GM18861 (cell line): Measurements from ENCODE around the gene ENOX2.
A peak's percentile ranks its signal among the peaks of the same experiment; 100 is the strongest.
"Not testable (repeated sequence)": the region's sequence is repeated elsewhere in the genome, so short reads cannot be mapped to it uniquely, and the experiment has no call there.

ENCODE experiments used
- ATAC-seq: cut with Tn5 transposase; IDR thresholded peaks from one replicate; pipeline ENCODE4 v1.9.1; 2021; ENCODE audit not compliant: unreplicated experiment

ENOX2 gene, protein sequence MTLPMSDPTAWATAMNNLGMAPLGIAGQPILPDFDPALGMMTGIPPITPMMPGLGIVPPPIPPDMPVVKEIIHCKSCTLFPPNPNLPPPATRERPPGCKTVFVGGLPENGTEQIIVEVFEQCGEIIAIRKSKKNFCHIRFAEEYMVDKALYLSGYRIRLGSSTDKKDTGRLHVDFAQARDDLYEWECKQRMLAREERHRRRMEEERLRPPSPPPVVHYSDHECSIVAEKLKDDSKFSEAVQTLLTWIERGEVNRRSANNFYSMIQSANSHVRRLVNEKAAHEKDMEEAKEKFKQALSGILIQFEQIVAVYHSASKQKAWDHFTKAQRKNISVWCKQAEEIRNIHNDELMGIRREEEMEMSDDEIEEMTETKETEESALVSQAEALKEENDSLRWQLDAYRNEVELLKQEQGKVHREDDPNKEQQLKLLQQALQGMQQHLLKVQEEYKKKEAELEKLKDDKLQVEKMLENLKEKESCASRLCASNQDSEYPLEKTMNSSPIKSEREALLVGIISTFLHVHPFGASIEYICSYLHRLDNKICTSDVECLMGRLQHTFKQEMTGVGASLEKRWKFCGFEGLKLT

DNA sequence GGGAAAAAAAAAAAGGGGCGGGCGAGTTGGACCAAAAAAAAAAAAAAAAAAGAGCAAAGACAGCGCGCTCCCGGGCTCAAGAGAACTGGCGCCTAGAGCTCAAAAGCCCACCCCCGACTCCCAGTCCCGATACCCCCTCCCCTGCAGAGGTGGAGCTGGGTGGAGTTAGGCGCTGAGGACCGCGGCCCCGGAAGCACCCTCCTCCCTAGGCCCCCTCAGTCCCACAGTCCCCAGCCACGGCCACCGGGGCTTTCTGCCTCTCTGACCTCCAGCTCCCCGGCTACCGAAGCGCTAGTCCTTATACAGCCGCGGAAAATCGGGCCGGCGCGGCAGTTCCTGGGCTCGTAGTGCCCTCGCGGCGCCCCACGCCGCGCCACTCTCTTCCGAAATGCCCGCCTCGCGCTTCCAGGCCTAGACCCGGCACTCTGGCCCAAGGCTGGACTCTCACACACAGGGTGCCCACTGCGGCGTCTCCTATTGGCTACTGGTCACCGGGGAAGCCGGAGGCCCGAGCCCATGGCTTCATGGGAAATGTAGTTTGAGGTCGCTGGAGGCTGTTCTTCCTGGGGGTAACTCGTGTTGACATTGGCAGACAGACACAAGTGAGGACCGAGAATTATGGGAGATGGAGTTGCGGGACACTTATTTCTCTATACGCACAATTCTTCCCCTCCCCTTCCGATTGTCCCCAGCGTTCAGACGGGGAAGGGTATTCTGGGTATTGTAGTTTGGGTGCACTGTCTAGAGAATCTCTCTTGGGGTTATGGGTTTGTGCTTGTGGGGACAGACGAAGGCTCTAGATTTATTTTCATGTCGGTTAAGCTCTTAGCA is at the start of gene ENOX2:
TSS of gene ENOX2 (minus strand) at position 427 of the 831 bp plus-strand sequence. CDS start 199,993 bp downstream, outside the sequence.
- ATAC-seq = peak; percentile 97

DNA sequence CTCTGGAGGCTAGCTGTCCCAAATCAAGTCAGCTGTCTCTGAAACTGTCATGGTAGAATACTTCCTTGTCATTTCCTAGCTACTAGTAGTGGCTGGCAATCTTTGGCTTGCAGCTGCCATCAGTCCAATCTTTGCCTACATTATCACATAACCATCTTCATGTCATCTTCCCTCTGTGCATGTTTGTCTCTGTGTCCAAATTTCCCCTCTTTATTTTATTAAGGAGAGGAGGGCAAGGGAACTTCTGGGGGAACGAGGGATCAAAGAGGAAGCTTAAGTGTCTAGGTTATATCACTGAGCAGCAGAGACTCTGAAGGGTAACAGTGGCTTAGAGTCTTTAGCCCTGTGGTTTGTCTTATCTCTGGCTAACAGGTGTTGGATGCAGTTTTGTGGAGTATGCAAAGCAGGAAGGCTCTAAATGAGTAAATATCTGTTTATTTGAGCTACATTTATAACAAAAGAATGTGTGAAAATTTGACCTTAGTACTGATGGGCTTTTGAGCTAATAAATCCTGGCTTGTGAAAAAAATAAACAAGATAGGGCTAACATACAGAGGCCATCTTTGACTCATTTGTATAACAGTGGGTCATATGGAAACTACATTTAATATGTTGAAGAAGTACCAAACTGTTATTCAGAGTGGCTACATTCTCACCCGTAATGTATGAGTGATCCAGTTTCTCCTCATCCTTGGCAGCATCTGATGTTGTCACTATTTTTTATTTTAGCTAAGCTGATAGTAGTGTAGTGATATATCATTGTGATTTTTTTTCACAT is 49.4 kb upstream of the ENOX2 start:
- ATAC-seq = peak; percentile 87

DNA sequence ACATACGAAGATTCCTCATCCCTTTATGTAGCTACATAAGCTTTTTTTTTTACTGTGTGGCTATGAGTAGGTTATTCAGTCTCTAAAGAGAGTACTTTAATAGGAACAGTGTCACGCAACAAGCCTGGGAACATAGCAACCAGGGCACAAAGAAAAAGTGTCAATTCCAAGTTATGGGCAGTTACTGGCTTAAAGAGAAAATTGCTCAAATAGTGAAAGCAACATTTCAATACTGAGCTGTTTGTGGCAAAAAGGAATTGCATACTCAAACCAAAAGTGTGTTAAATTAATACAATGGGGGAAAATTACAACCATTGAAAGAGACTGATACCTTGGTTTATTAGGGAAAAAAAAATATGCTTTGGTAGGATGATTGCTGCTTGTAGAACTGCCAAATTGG is 41.2 kb upstream of the ENOX2 start:
- ATAC-seq = no peak

DNA sequence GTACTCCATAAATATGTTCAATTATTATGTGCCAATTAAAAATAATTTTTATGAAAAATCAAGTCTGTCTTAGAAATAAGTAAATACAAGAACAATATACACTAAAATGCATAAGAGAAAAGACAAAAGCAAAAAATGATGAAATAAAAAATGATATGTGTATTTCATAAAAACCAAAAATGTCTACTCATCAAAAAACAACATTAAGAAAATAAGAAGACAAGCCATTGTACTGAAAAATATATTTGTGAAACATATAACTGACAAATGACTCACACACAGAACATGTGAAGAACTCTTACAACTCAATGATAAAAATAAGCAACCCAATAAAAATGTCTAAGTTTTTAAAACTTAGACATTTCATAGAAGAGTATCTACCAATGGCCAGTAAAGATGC is 34.1 kb upstream of the ENOX2 start:
- ATAC-seq = no peak

DNA sequence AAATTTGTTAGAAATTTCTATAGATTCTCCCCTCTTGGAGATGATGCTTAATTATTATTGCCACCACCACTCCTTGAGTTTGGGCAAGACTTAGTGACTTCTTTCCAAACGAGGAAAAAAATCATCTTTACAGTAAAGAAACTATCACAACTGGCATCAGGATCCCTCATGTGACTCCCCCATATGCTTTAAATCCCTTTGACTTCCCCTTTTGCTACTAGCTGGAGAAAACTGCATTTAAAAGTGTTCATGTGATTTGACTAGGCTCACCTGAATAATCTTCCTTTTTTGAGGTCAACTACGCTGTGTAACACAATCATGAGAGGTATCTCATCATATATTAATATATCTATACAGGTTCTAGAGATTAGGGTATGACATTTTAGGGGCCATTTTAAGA is 30.3 kb upstream of the ENOX2 start:
- ATAC-seq = no peak

DNA sequence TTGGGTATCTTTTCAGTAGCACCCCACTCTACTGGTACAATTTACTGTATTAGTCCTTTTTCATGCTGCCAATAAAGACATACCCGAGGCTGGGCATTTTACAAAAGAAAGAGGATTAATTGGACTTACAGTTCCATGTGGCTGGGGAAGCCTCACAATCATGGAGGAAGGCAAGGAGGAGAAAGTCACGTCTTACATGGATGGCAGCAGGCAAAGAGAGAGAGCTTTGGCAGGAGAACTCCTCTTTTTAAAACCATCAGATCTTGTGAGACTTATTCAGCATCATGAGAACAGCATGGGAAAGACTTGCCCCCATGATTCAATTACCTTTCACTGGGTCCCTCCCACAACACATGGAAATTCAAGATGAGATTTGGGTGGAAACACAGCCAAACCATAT is 17.4 kb upstream of the ENOX2 start:
- ATAC-seq = not testable (repeated sequence)

DNA sequence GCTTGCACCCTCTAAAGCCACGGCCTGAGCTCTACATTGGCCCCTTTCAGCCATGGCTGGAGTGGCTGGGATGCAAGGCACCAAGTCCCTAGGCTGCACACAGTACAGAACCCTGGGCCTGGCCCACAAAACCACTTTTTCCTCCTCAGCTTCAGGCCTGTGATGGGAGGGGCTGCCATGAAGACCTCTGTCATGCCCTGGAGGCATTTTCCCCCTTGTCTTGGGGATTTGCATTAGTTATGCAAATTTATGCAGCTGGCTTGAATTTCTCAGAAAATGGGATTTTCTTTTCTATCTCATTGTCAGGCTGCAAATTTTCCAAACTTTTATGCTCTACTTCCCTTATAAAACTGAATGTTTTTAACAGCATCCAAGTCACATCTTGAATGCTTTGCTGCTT is 16.7 kb upstream of the ENOX2 start:
- not testable (repeated sequence) for ATAC-seq

DNA sequence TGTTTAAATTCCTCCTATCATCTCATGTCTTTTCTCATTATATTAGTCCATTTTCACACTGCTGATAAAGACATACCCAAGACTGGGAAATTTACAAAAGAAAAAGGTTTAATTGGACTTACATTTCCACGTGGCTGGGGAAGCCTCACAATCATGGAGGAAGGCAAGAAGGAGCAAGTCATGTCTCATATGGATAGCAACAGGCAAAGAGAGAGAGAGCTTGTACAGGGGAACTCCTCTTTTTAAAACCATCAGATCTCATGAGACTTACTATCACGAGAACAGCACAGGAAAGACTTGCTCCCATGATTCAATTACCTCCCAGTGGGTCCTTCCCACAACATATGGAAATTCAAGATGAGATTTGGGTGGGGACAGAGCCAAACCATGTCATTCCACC is 15.5 kb upstream of the ENOX2 start:
- ATAC-seq = not testable (repeated sequence)

DNA sequence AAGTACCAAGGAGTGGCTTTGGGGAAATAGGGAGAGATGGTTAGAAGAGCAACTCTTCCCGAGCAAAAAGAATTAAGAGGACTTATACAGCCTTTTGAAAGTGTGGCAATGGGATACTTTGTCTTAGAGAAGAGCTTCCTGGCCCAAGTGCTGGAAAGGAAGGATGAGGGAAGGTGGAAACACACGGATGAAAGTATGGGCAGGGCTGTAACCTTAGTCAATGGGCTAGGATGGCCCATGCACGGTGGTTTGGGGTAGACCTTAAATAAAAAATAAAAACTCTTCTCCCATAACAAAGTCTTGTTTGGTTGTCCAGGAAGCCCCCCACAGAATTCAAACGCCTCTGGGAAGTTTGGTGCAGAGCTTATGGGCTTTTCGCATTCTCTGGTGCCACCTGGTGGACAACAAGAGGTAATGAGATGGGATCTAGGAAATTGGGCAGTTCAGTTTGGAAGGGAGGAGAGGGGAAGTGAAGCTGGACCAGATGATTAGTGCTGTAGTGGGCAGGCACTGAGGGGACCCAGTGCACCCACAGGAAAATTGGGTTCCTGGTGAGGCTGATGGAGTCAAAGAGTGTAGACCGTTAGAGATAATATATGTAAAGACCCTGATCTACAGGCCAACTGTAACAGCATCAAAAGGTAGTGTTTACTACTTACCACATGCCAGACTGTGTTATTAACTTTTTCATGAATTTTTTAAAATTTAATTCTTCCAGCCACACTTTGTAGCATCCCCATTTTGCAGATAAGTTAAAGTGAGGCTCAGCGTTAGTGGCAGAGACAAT is 13.8 kb upstream of the ENOX2 start:
- ATAC-seq = no peak

DNA sequence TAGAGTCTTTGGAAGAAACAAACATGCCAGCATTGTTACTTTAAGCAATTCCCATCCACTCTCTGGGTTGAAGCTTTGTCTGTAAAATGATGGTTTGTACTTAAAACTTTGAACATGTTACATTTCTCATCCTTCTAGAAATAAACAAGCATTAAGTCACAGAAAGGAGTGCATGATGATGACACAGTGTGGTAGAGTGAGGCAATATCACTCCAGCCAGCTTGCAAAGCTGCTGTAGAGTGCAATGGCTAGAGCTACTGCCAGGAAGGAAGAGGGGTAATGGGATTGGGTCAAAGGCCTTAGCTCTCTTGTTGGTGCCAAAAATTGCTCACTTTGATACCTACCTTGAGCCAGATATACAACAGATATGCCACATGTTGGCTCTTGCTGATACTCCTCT is 12.3 kb upstream of the ENOX2 start:
- ATAC-seq = no peak

DNA sequence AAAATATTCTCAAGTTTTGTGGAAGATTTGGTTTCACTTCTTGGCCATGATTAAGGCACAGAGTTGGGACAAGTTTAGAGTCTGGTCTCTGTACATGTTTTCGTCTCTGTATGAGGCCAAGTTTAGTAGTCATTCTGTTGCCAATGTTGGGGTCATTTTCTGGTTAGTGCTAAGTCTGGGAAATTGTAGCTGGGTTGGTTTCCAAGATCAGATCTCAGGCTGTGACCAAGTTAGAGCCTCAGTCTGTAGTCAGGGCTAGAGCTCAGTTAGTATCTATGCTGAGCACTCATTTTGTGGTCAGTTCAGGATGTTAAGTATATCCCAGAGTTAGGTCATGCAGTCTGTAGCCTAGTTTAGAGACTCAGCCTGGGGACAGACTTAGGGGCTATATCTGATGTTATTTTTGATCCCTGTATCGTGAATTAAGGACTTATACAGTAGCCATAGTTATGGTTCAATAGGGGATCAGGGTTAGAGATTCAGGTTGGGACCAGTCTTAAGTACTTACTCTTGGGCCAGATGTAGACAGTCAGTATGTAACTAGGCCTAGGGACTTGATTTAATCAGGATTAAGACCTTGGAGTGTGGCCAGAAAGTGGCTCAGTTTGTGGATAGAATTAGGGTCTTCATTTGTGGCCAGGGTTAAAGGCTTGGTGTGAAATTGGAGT is 6.6 kb upstream of the ENOX2 start:
- no peak for ATAC-seq

DNA sequence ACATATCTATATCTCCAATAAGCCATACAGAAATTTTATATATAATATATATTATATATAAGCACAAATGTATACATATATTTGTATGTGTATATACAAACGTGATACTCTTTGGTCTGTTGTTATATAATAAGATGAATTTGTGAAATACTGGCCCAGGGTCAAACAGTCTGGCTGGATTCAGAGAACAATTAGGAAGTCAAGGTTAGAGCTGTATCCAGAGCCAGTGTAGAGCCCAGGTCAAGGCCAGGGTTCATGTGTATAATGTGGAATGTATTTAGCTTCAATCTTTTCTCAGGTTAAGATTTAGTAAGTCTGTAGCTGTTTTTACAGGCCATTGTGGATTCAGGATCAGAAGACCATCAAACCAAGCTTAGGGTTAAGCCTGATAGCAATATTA is 3.8 kb upstream of the ENOX2 start:
- ATAC-seq = no peak

DNA sequence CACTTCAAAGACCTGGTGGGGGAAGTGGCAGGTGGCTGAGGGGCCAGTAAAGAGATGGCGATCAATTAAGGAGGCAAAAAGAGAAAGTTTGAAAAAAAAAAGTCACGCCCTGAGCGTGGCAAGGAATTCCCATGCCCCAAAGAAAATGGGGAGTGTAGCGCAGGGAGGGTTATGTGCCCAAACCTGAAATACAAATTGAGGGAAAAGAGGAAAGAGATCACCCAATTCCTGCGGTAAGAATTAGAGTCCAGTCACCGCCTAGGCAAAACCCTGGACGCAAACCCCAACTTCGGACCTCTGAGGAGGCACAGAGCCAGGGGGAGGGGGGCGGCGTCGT is 595 bp downstream of the ENOX2 start:
- no peak for ATAC-seq

DNA sequence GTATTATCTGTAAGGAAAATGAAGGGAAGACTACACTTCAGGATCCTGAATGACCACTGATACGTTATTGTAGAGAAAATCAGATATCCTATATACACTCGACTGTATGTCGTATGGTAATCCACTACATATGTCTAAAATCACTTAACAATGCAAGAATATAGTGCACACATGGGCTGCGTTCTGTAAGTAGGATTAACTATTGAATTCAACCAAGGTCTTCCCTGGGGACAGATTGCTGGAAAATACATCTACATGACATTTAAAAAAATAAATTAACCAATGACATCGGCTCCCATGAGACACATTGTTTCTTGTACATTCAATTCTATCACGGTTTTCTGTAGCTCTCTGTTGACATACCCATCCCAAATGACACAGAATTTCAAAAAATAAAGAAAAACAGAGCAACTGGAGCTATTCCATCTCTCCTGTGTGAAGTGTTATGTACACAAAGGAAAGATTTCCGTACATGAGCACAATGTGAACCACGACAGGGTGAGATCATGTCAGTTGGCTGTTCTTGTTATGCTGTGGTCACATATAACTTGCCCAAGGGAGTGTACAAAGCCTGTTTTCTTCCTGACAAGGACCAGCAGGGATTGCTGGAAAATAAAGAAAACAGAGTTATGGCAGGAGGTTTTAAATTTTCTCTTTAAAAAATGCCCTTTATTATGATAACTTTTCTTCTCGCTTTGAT is 6.1 kb downstream of the ENOX2 start:
- ATAC-seq = no peak

DNA sequence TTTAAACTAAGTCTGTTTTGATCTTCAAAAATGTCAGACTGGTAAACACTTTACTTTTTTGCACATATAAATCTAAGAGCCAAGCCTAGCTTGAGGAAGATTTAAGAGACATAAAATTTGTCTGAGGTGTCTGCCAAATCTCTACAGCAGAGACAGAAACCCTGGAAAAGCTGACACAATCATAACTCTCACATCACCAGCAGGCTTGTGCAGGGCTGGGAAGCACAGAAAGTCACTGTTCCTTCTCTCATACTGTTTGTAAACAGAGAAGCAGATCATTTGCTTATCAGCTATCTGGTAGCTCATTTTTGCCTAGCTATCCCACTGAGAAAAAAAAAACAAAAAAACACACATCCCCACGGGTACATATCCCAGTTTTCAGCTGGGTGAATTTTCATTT is 7.0 kb downstream of the ENOX2 start:
- ATAC-seq = no peak

DNA sequence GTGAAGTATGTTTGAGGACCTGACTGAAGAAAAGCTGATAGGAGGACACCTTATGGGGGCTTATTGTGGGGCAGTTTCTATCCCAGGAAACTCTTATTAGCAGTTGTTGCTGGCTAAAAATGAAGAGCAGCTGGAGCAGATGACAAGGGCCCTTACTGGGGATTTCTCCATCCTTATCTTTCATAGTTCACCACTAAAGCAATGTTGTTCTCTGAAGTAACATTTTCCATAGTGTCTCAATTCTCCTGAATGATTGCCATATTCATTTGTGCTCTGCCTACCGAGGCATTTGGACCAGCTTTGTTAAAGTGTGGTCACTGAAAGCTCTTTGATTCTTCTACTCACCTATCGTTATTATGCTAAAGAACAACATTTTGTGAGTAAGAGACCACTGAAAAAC is 7.7 kb downstream of the ENOX2 start:
- ATAC-seq = no peak

DNA sequence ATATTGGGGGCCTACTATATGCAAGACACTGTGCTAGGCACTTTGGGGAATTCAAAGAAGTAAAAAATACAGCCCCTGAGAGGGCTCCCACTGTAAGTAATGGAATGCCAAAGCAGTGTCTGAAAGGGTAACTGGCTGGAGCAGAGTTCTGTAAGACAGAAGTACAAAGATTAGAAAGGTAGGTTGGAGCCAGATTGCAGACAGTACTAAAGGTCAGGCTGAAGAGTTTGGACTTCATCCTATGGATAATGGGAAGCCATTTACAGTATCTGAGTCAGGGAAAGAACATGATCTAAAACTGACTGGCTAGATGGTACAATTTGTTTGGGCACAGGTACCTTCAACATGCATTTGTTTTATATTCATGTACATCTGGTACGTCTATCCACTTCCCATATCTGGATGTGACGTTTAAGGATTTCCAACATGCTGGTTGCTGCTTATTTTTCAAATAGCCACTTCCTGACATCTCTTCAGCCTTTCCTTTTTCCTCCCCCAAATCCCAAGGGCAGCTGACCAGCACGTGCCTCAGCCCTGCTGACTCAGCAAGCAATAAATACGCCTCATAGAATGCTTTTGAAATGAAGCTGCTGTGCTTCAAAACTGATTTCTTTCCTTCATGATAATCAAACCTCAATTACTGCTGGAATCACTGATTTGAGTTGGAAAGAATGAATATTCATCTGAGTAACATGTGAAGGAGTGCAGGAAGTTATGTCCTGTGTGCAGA is 9.5 kb downstream of the ENOX2 start:
- no peak for ATAC-seq

DNA sequence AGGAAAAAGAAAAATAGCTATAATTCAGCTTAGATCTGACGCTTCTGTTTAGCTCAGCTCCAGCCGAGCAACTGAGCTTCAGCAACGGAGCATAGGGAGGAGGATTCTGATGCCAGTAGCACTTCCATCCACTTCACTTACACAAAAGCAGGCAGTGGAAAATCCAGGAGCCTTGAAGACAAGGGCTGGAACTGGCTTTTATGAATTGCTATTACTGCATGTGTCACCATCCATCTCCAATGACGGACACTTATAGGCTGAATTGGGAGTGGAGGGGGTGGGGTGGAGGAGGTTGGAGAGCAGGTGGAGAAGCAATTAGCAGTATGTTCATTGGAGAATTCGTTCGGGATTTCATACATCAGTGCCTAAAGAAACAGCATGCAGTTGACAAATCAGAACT is 15.6 kb downstream of the ENOX2 start:
- ATAC-seq = no peak

DNA sequence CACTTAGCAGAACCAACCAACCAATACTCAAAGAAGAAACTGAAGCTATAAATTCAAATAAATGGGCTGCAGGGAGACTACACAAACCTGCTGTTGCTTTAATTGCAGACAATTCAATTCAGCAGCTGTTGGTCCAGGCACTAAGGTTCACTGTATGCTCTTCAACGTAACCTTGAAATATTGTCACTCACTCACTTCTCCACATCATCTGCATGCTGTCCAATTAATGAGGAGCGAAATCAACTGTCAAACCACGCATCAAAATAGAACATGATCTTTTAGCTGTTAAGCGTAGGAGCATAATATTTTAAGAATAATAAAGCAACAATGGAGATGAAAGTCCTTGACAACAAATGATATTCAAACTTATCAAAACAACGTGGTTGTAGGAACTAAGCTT is 17.0 kb downstream of the ENOX2 start:
- ATAC-seq = no peak
